Astrocyte (in vitro differentiated cells and primary cell): ENCODE data around the gene RRP12. TPM values are rescaled to one million over a fixed set of nuclear protein-coding genes. Genes with fewer than 3 reads are reported as not detected.

Experiments
- DNase-seq: peaks from one replicate; pipeline ENCODE4 v3.0.0-alpha.2; 2010; ENCODE audit warnings: low read depth
- FAIRE-seq: peaks from 2 replicates; lab custom pipeline; 2011; peaks lifted over from hg19 to GRCh38; lab: Jason Lieb, UNC
- H2AFZ ChIP-seq: 2 replicates; pipeline ENCODE4 v1.6.0; 2012; ENCODE audit warnings: low read depth, low read length, inconsistent platforms
- H3K27ac ChIP-seq: 2 replicates; pipeline ENCODE4 v1.5.1; 2011; ENCODE audit warnings: low read depth, low read length, inconsistent platforms
- H3K27me3 ChIP-seq: 2 replicates; pipeline ENCODE4 v1.6.0; 2011; ENCODE audit warnings: low read length, inconsistent platforms; ENCODE audit not compliant: insufficient read depth
- H3K36me3 ChIP-seq: 2 replicates; pipeline ENCODE4 v1.5.1; 2011; ENCODE audit warnings: low read length, inconsistent platforms; ENCODE audit not compliant: insufficient read depth
- H3K4me1 ChIP-seq: 2 replicates; pipeline ENCODE4 v1.5.1; 2011; ENCODE audit warnings: low read length, inconsistent platforms; ENCODE audit not compliant: insufficient read depth
- H3K4me2 ChIP-seq: 2 replicates; pipeline ENCODE4 v1.6.0; 2012; ENCODE audit warnings: low read length, inconsistent platforms
- H3K4me3 ChIP-seq: 2 replicates; pipeline ENCODE4 v1.5.1; 2011; ENCODE audit warnings: low read depth, mild to moderate bottlenecking, low read length, inconsistent platforms; ENCODE audit not compliant: insufficient read depth
- H3K79me2 ChIP-seq: 2 replicates; pipeline ENCODE4 v1.6.0; 2012; ENCODE audit warnings: mild to moderate bottlenecking, low read length, inconsistent platforms; ENCODE audit not compliant: insufficient read depth
- H3K9ac ChIP-seq: 2 replicates; pipeline ENCODE4 v1.6.0; 2012; ENCODE audit warnings: mild to moderate bottlenecking, low read length, inconsistent platforms
- H3K9me3 ChIP-seq: 2 replicates; pipeline ENCODE4 v1.5.1; 2012; ENCODE audit warnings: low read depth, mild to moderate bottlenecking, low read length, inconsistent platforms; ENCODE audit not compliant: insufficient read depth
- H4K20me1 ChIP-seq: 2 replicates; pipeline ENCODE4 v1.6.0; 2012; ENCODE audit warnings: low read length, inconsistent platforms; ENCODE audit not compliant: insufficient read depth
- H3K27ac Mint-ChIP-seq: one replicate; pipeline ENCODE4 v1.8.0; 2021; ENCODE audit warnings: mild to moderate bottlenecking, mixed read lengths; ENCODE audit not compliant: unreplicated experiment
- H3K27me3 Mint-ChIP-seq: one replicate; pipeline ENCODE4 v1.8.0; 2021; ENCODE audit warnings: low read depth, mixed read lengths; ENCODE audit not compliant: unreplicated experiment
- H3K36me3 Mint-ChIP-seq: one replicate; pipeline ENCODE4 v1.8.0; 2021; ENCODE audit warnings: low read depth, mixed read lengths; ENCODE audit not compliant: unreplicated experiment
- H3K4me1 Mint-ChIP-seq: one replicate; pipeline ENCODE4 v1.8.0; 2021; ENCODE audit warnings: low read depth, mixed read lengths; ENCODE audit not compliant: unreplicated experiment
- H3K4me3 Mint-ChIP-seq: one replicate; pipeline ENCODE4 v1.8.0; 2021; ENCODE audit warnings: mild to moderate bottlenecking, moderate library complexity, mixed read lengths; ENCODE audit not compliant: unreplicated experiment
- H3K9me3 Mint-ChIP-seq: one replicate; pipeline ENCODE4 v1.8.0; 2021; ENCODE audit warnings: mild to moderate bottlenecking, mixed read lengths; ENCODE audit not compliant: unreplicated experiment
- CTCF ChIP-seq: IDR thresholded peaks from 2 replicates; pipeline ENCODE4 v1.5.1; 2011; ENCODE audit warnings: low read depth, mild to moderate bottlenecking, inconsistent platforms, low read length, moderate library complexity; ENCODE audit not compliant: insufficient read depth
- EZH2 ChIP-seq: IDR thresholded peaks from 2 replicates; pipeline ENCODE4 v1.6.1; 2012; ENCODE audit warnings: mild to moderate bottlenecking, low read length, inconsistent platforms; ENCODE audit not compliant: insufficient read depth
- total RNA-seq: library from RNA; stranded (reverse); gene quantifications from 2 replicates; pipeline ENCODE4 v1.2.1, GENCODE V29; 2021

RRP12 gene
- total RNA-seq, 1 donor from 2014 or later: 52.1 TPM

GRCh38 chr10:97307866-97308780 lies 93.0 kb downstream of the RRP12 start:
- H3K27ac Mint-ChIP-seq: no peak overlapping the region
- no peaks in the 10 kb centered on the region for H3K27me3 Mint-ChIP-seq
- DNase-seq (no peak), FAIRE-seq (no peak)
- no peak overlapping the region for H3K4me3 ChIP-seq
- H3K4me1 ChIP-seq: no peaks in the 10 kb centered on the region
- no peaks in the 10 kb centered on the region for H3K9me3 ChIP-seq
- no peak overlapping the region for H2AFZ ChIP-seq
- no peak for TF ChIP-seq EZH2
- no peak for TF ChIP-seq CTCF
- no peaks in the 10 kb centered on the region for H3K9me3 Mint-ChIP-seq
- no peak overlapping the region for H3K27ac ChIP-seq
- no peaks in the 10 kb centered on the region for H3K36me3 ChIP-seq
- H4K20me1 ChIP-seq: no peaks in the 10 kb centered on the region
- H3K4me2 ChIP-seq: no peak overlapping the region
- H3K4me3 Mint-ChIP-seq: no peak overlapping the region
- H3K27me3 ChIP-seq: no peaks in the 10 kb centered on the region
- no peaks in the 10 kb centered on the region for H3K36me3 Mint-ChIP-seq
- no peaks in the 10 kb centered on the region for H3K4me1 Mint-ChIP-seq
- no peaks in the 10 kb centered on the region for H3K79me2 ChIP-seq
- no peak overlapping the region for H3K9ac ChIP-seq

GRCh38 chr10:97307441-97307840 lies 93.7 kb downstream of the RRP12 start:
- Histone ChIP-seq H3K4me3 (no peak overlapping the region), H3K4me2 (no peak overlapping the region), H3K9ac (no peak overlapping the region), H2AFZ (no peak overlapping the region), H3K27me3 (no peaks in the 10 kb centered on the region), H4K20me1 (no peaks in the 10 kb centered on the region), H3K36me3 (no peaks in the 10 kb centered on the region), H3K4me1 (no peaks in the 10 kb centered on the region), H3K79me2 (no peaks in the 10 kb centered on the region), H3K27ac (no peak overlapping the region), H3K9me3 (no peaks in the 10 kb centered on the region)
- TF ChIP-seq CTCF (no peak), EZH2 (no peak)
- no peak overlapping the region for H3K27ac Mint-ChIP-seq
- H3K27me3 Mint-ChIP-seq: peaks cover 3% of the 10 kb centered on the region
- no peak for DNase-seq
- no peak for FAIRE-seq
- no peaks in the 10 kb centered on the region for H3K4me1 Mint-ChIP-seq
- H3K4me3 Mint-ChIP-seq: no peak overlapping the region
- no peaks in the 10 kb centered on the region for H3K36me3 Mint-ChIP-seq
- H3K9me3 Mint-ChIP-seq: no peaks in the 10 kb centered on the region

Other genes starting within 250 kb of the RRP12 start
- gene SLIT1, start 215.4 kb downstream of the RRP12 start, total RNA-seq: 0.23 TPM in 1 of 2 replicates, not detected in the other
- 9.0 and 9.2 TPM in 2 replicates for gene ARHGAP19, start 108.7 kb downstream of the RRP12 start, total RNA-seq
- gene FRAT1, start 82.1 kb downstream of the RRP12 start, total RNA-seq: 1.4 and 2.5 TPM in 2 replicates
- gene FRAT2, start 66.6 kb downstream of the RRP12 start, total RNA-seq: 7.4 and 7.8 TPM in 2 replicates
- 706 and 719 TPM in 2 replicates for gene PGAM1, start 24.9 kb upstream of the RRP12 start, total RNA-seq
- 37.9 and 38.6 TPM in 2 replicates for gene EXOSC1, start 44.7 kb upstream of the RRP12 start, total RNA-seq
- 51.1 and 53.5 TPM in 2 replicates for gene ZDHHC16, start 44.8 kb upstream of the RRP12 start, total RNA-seq
- 84.4 and 97.2 TPM in 2 replicates for gene MMS19, start 97.1 kb upstream of the RRP12 start, total RNA-seq
- gene UBTD1, start 97.6 kb upstream of the RRP12 start, total RNA-seq: 73.1 and 81.9 TPM in 2 replicates
- gene ANKRD2, start 171.4 kb upstream of the RRP12 start, total RNA-seq: 0.22 and 0.36 TPM in 2 replicates
- gene HOGA1, start 183.0 kb upstream of the RRP12 start, total RNA-seq: 0.23 and 0.31 TPM in 2 replicates
- gene C10orf62, start 188.4 kb upstream of the RRP12 start, total RNA-seq: not detected in 2 replicates
- gene MORN4, start 232.2 kb upstream of the RRP12 start, total RNA-seq: 15.8 and 16.2 TPM in 2 replicates
- 32.9 and 37.8 TPM in 2 replicates for gene PI4K2A, start 239.3 kb upstream of the RRP12 start, total RNA-seq